Heart right ventricle (tissue), 16 donors: Measurements from ENCODE around the gene CHST13. TPM values are rescaled to one million over a fixed set of nuclear protein-coding genes. Genes with fewer than 3 reads are reported as not detected.

Source experiments
- ATAC-seq, 8 donors: fragments of 200-7000 bp; cut with Tn5 transposase; one replicate each; pipeline ENCODE4 v1.9.1; 2020; ENCODE audit warnings: mild to moderate bottlenecking in 8 of 8, moderate library complexity in 8 of 8, moderate number of reproducible peaks in 1 of 8
- DNase-seq, 2 donors: peaks; one replicate each; pipeline ENCODE4 v3.0.0-alpha.2; 2020
- H3K27ac ChIP-seq, 10 donors: fragments of 200-600 bp; sonication (generic) in 2 of 10; one replicate each; pipeline versions ENCODE4 v1.5.0 to v1.8.0; 2020 to 2022; ENCODE audit warnings: mild to moderate bottlenecking in 3 of 10
- H3K27me3 ChIP-seq, 7 donors: fragments of 200-600 bp; one replicate each; pipeline ENCODE4 v1.8.0; 2021 to 2022; ENCODE audit warnings: mild to moderate bottlenecking in 2 of 7
- H3K36me3 ChIP-seq, 9 donors: fragments of 200-600 bp; sonication (generic) in 1 of 9; one replicate each; pipeline versions ENCODE4 v1.5.0 to v1.8.0; 2020 to 2022; ENCODE audit warnings: mild to moderate bottlenecking in 2 of 9
- H3K4me1 ChIP-seq, 9 donors: fragments of 200-600 bp; sonication (generic) in 1 of 9; one replicate each; pipeline versions ENCODE4 v1.5.0 to v1.8.0; 2020 to 2022; ENCODE audit warnings: mild to moderate bottlenecking in 4 of 9
- H3K4me3 ChIP-seq, 10 donors: fragments of 200-600 bp; sonication (generic) in 2 of 10; one replicate each; pipeline versions ENCODE4 v1.5.0 to v1.8.0; 2020 to 2022; ENCODE audit warnings: mild to moderate bottlenecking in 7 of 10, moderate library complexity in 2 of 10
- H3K9me3 ChIP-seq, 11 donors: fragments of 200-600 bp in 10 of 11; sonication (generic) in 2 of 11; one replicate each; pipeline versions ENCODE4 v1.5.0 to v1.8.0; 2013 to 2022; ENCODE audit warnings: mild to moderate bottlenecking in 2 of 11, control low read depth in 1 of 11, moderate library complexity in 1 of 11
- WGBS, 2 donors: extraction: QIAGEN DNeasy Blood & Tissue Kit; methylation state at CpG; one replicate each; pipeline ENCODE4 v1.1.7; 2013; ENCODE audit warnings: inconsistent platforms in 1 of 2; 5-methylcytosine and 5-hydroxymethylcytosine counted together
- intact Hi-C, 10 donors: fragments of 100-400 bp; cut with DNase I; formaldehyde crosslinking; loops; one replicate each; pipeline versions ENCODE4 v1.11.1 to v1.14.2; 2022
- polyA plus RNA-seq, 2 donors: library from polyadenylated mRNA; stranded (reverse); fragments of 200-250 nt; gene quantifications; one replicate each; pipeline ENCODE4 v1.2.3, GENCODE V29; 2013
- total RNA-seq, 10 donors: library from RNA; stranded (reverse); fragmentation: NEBNext Ultra II Directional in 3 of 10; extraction: Animal tissue kit (Norgen Biotek cat#: 25700) in 3 of 10; gene quantifications; one replicate each; pipeline versions ENCODE4 v1.2.1 to v1.2.4, GENCODE V29; 2021 to 2023
- TF ChIP-seq, protein P1 (sequence below), 9 donors: fragments of 200-600 bp; sonication (generic) in 2 of 9; IDR thresholded peaks; one replicate each; pipeline versions ENCODE4 v1.5.0 to v1.8.0; 2021 to 2022; ENCODE audit warnings: antibody characterized with exemption in 9 of 9, mild to moderate bottlenecking in 5 of 9, moderate library complexity in 1 of 9
- donor health status: Arrhythmogenic right ventricular cardiomyopathy.
- donor health status: ischemic (EF 13 %, LVEDD 7.1; RV severe dilation, severe dysfunction).
- donor health status: healthy with polysubstance abuse.
- donor health status: DM: no; HTN: yes; CAD: no.
- donor health status: DM: no; HTN: no; CAD: no.
- donor health status: ischemic (EF 25% LVEDD 6.9; RV normal size, moderate dysfunction).
- donor health status: ischemic (EF 25% LVEDD 5.7; RV mildly dilated, moderate dysfunction).
- donor health status: healthy.
- donor health status: DM: yes; HTN: yes; CAD: no.
- donor health status: Ischemic cardiomyopathy.
- donor health status: ischemic (EF 35%, LVEDD 5.7; RV mildly dilated, moderate dysfunction).
- donor health status: nonischemic (EF 11% LVEDD 7.7; RV severe dilation, severe dysfunction).
- donor health status: DM: yes; HTN: yes; CAD: no.
- donor health status: PGD.
- donor health status: ischemic (EF 29% LVEDD 5.4; RV normal size, mild dysfunction).
- donor health status: nonischemic (EF 23%, LVEDD 6.1; RV moderate dilation, normal function).

CHST13 gene
- total and polyA plus RNA-seq, 12 donors = 0.12 to 1.2 (median 0.43) TPM

DNA sequence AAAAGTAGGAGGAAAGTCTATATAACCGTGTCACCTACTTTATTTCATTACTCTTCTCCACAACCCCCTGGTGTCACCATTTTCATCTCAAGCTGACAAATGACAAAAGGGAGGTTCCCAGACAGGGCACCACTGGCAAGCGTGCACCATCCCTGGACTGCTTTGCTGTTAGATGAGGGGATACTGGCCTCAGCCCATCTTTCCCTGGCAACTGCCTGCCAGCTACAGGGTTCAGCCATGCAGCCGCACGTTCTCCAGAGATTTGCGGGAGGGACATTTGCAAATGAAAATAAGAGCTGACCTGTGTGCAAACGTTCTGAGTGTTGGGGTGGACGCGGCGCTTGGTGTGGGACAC, 7.0 kb upstream of the CHST13 start:
- WGBS, 2 donors = 85% methylated on average over 9 of the region's 9 CpGs

DNA sequence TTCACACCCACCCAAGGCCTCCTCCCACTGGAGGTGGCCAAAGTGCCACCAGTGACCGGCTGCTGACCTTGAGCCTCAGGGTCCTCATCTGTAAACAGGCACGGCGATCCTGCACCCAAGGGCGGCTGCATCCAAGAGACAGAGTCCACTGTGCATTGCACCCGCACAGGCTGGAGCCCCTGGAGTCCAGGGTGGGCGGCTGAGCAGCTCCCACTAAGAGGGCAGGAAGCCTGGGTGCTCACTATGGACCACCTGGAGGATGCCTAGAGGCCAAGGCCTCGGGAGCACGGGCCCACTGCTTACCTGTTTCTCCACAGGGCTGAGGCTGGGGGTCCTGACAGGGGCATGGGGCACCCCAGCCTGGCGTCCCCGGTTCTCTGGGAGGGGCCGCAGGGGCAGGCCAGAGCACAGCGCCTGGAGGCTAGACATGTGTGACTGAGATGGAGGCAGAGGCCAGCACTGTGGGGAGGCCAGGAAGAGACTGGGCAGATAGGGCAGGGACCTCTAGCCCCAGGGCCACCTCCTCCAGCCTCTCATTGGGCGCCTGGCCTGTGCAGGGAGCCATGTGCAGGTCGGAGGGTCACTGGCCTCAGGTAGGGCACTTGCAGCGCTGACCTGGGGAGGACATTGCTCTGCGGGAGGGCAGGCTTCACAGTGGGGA, 6.5 kb upstream of the CHST13 start, which contains the start of gene UROC1:
UROC1 (minus strand) TSS at position 483 of the 661 bp plus-strand sequence; CDS start at position 429, 54 bp downstream.
- no peak for DNase-seq
- peaks cover 0 to 6% (median 0%) of the 10 kb centered on the region in 7 donors for H3K27me3 ChIP-seq
- TF ChIP-seq, protein P1, sequence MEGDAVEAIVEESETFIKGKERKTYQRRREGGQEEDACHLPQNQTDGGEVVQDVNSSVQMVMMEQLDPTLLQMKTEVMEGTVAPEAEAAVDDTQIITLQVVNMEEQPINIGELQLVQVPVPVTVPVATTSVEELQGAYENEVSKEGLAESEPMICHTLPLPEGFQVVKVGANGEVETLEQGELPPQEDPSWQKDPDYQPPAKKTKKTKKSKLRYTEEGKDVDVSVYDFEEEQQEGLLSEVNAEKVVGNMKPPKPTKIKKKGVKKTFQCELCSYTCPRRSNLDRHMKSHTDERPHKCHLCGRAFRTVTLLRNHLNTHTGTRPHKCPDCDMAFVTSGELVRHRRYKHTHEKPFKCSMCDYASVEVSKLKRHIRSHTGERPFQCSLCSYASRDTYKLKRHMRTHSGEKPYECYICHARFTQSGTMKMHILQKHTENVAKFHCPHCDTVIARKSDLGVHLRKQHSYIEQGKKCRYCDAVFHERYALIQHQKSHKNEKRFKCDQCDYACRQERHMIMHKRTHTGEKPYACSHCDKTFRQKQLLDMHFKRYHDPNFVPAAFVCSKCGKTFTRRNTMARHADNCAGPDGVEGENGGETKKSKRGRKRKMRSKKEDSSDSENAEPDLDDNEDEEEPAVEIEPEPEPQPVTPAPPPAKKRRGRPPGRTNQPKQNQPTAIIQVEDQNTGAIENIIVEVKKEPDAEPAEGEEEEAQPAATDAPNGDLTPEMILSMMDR (IDR thresholded peaks at IDR 0.05) = no peak
- intact Hi-C loops = no loop called here
- 85 to 91% methylated on average over 15 to 16 of the region's 16 CpGs for WGBS, 2 donors
- no peak within 1 kb of the TSS for H3K27ac ChIP-seq
- H3K4me1 ChIP-seq = peaks cover 0 to 4% (median 1%) of the 10 kb centered on the region in 9 donors
- H3K9me3 ChIP-seq = no peaks in the 10 kb centered on the region
- no peaks in the 10 kb centered on the region for H3K36me3 ChIP-seq
- ATAC-seq = no peak
- H3K4me3 ChIP-seq = no peak within 1 kb of the TSS

More for the DNA sequence above, 7.0 kb upstream of the CHST13 start:
- Histone ChIP-seq H3K4me3 (no peak overlapping the region), H3K27ac (no peak overlapping the region), H3K4me1 (peaks cover 0 to 9% (median 0%) of the 10 kb centered on the region in 9 donors), H3K27me3 (peaks cover 0 to 6% (median 0%) of the 10 kb centered on the region in 7 donors), H3K9me3 (no peaks in the 10 kb centered on the region), H3K36me3 (no peaks in the 10 kb centered on the region)
- DNase-seq (no peak), ATAC-seq (no peak)
- intact Hi-C loops = no loop called here
- TF ChIP-seq, protein P1 (IDR thresholded peaks at IDR 0.05) = no peak

DNA sequence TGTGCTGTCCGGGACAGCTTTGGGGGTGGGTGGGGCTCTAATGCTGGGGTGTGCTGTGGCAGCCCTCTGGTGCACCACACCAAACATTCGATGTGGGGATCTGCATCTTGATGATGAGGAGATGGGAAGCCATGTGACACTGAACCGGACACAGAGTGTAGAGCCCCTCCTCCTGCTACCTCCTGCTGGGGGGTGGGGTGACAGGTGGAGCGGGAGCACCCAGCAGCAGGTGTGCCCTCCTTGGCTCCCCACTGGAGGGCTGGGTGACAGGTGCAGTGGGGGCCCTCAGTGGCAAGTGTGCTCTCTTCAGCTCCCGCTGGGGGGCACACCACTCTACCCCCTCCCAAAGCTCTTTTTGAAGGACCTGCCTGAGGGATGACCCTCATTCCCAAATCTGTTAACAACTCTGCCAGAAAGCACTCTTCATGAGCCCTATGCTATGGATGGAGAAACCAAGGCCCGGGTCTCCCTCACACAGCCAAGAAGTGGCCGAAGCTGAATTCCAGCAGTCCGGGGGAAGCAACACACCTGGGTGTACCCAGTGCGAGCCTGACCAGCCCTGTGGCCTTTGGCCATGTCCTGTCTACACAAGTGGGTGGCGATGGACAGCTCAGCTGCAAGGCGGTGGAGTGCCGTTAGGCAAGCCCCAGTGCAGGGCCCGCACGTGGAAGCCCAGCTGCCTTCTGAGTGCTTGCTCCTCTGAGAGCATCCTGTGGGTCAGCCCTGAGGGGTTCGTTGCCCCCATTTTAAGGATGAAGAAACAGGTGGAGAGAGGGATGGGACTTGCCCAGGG, 5.8 kb upstream of the CHST13 start:
- Histone ChIP-seq H3K9me3 (no peaks in the 10 kb centered on the region), H3K4me1 (peaks cover 0 to 7% (median 3%) of the 10 kb centered on the region in 9 donors), H3K27me3 (peaks cover 0 to 9% (median 3%) of the 10 kb centered on the region in 7 donors), H3K36me3 (no peaks in the 10 kb centered on the region), H3K27ac (no peak overlapping the region), H3K4me3 (no peak overlapping the region)
- WGBS, 2 donors = 77 to 82% methylated on average over 15 of the region's 15 CpGs
- DNase-seq = no peak
- no peak for ATAC-seq
- TF ChIP-seq, protein P1 (IDR thresholded peaks at IDR 0.05) = no peak
- intact Hi-C loops = no loop called here

DNA sequence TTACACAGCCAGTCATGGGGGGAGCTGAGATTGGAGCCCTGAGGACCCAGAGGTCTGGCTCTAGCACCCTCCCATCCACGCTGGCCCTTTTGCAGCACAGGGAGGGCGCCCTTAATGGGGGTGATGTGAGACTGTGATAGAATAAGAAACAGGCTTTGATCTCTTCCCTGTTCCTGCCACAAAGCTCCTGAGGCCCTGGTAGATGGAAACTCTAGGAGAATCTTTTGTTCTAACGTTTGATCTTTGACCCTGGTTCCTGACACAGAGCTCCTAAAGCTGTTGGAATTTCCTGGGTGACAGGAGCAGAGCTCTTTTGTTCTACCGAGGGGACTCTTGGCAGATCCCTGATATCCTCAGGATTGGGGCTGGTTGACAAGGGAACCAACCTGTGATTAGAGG, 5.2 kb upstream of the CHST13 start:
- ATAC-seq = no peak
- intact Hi-C loops = no loop called here
- DNase-seq = no peak
- H3K9me3 ChIP-seq = no peaks in the 10 kb centered on the region
- no peak overlapping the region for H3K27ac ChIP-seq
- 55 to 60% methylated on average over 4 of the region's 4 CpGs for WGBS, 2 donors
- H3K4me3 ChIP-seq = no peak overlapping the region
- TF ChIP-seq, protein P1 (IDR thresholded peaks at IDR 0.05) = no peak
- H3K36me3 ChIP-seq = no peaks in the 10 kb centered on the region
- H3K4me1 ChIP-seq = peaks cover 0 to 9% (median 4%) of the 10 kb centered on the region in 9 donors
- H3K27me3 ChIP-seq = peaks cover 0 to 13% (median 7%) of the 10 kb centered on the region in 7 donors
